Suprapubic skin (tissue), 4 donors: Measurements from ENCODE around the gene RNASET2. TPM values are rescaled to one million over a fixed set of nuclear protein-coding genes. Genes with fewer than 3 reads are reported as not detected.

Experiments
- DNase-seq, 2 donors: peaks; one replicate each; pipeline ENCODE4 v3.0.0-alpha.2; 2019; ENCODE audit warnings: low spot score in 2 of 2
- H3K27ac ChIP-seq: fragments of 200-600 bp; sonication (generic); one replicate; pipeline ENCODE4 v1.5.1; 2019
- H3K27me3 ChIP-seq: fragments of 200-600 bp; sonication (generic); one replicate; pipeline ENCODE4 v1.5.1; 2019
- H3K36me3 ChIP-seq: fragments of 200-600 bp; sonication (generic); one replicate; pipeline ENCODE4 v1.5.1; 2019
- H3K4me1 ChIP-seq: fragments of 200-600 bp; sonication (generic); one replicate; pipeline ENCODE4 v1.5.1; 2019
- H3K4me3 ChIP-seq: fragments of 200-600 bp; sonication (generic); one replicate; pipeline ENCODE4 v1.5.1; 2019; ENCODE audit warnings: mild to moderate bottlenecking
- H3K9me3 ChIP-seq: fragments of 200-600 bp; sonication (generic); one replicate; pipeline ENCODE4 v1.5.1; 2019
- CTCF ChIP-seq, 2 donors: fragments of 200-600 bp in 1 of 2; fragments of 450-650 bp in 1 of 2; sonication (generic) in 1 of 2; IDR thresholded peaks; one replicate each; pipeline ENCODE4 v1.5.1; 2016 to 2019; ENCODE audit warnings: antibody characterized with exemption in 2 of 2, mild to moderate bottlenecking in 1 of 2, moderate library complexity in 1 of 2
- EP300 ChIP-seq: sonication (generic); formaldehyde crosslinking; IDR thresholded peaks from one replicate; pipeline ENCODE4 v1.6.1; 2017; ENCODE audit warnings: antibody characterized with exemption
- POLR2A ChIP-seq, 2 donors: fragments of 450-650 bp; IDR thresholded peaks; one replicate each; pipeline ENCODE4 v1.6.1; 2017; ENCODE audit warnings: antibody characterized with exemption in 2 of 2, mild to moderate bottlenecking in 2 of 2, moderate library complexity in 2 of 2
- POLR2AphosphoS5 ChIP-seq, 3 donors: sonication (generic); formaldehyde crosslinking; IDR thresholded peaks; one replicate each; pipeline ENCODE4 v1.6.1; 2017; ENCODE audit warnings: antibody characterized with exemption in 3 of 3
- WGBS: methylation state at CpG from one replicate; pipeline ENCODE4 v1.1.5; 2018; 5-methylcytosine and 5-hydroxymethylcytosine counted together
- total RNA-seq, 4 donors: library from RNA; depleted of rRNA; stranded (reverse); fragments of >200 nt; gene quantifications; one replicate each; pipeline ENCODE4 v1.1.0, GENCODE V29; 2016

RNASET2 gene
- total RNA-seq, 4 donors from 2014 or later, result 36.3 to 62.5 (median 53.9) TPM

DNA sequence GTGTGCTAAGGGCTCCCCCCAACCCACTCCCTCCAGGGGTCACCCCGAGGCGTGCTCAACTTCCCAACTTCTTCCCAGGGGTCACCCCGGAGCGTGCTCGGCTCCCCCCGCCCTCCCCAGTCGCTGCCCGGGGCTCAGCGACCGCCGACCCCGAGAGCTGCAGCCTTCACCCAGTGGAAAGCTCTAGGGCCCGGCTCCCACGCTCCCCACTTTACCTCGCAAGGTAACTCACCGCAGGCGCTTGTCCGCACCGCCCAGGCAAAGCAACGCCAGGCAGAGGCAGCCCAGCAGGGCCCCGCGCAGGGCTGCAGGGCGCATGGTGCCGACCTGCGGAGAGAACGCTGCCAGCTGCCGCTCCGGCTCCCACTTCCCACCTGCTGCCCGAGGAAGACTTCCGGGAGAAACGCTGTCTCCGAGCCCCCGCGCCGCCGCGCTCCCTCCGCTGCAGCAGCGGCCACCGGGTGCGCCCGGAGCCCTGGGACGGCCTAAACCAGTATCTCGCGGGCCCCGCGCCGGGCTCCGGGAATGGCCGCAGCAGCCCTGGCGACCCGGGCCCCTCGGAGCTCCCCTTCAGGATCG lies 396 bp downstream of the RNASET2 start:
- no peak for TF ChIP-seq POLR2AphosphoS5 (IDR thresholded peaks at IDR 0.05)
- TF ChIP-seq POLR2A (IDR thresholded peaks at IDR 0.05), result no peak
- Histone ChIP-seq H3K27me3 (no peaks in the 10 kb centered on the region), H3K36me3 (no peaks in the 10 kb centered on the region), H3K4me1 (peaks cover 30% of the 10 kb centered on the region), H3K4me3 (peak overlapping the region; percentile 94), H3K27ac (peak overlapping the region; percentile 90), H3K9me3 (no peaks in the 10 kb centered on the region)
- no peak for DNase-seq
- WGBS, result 0% methylated on average over 24 of the region's 54 CpGs

DNA sequence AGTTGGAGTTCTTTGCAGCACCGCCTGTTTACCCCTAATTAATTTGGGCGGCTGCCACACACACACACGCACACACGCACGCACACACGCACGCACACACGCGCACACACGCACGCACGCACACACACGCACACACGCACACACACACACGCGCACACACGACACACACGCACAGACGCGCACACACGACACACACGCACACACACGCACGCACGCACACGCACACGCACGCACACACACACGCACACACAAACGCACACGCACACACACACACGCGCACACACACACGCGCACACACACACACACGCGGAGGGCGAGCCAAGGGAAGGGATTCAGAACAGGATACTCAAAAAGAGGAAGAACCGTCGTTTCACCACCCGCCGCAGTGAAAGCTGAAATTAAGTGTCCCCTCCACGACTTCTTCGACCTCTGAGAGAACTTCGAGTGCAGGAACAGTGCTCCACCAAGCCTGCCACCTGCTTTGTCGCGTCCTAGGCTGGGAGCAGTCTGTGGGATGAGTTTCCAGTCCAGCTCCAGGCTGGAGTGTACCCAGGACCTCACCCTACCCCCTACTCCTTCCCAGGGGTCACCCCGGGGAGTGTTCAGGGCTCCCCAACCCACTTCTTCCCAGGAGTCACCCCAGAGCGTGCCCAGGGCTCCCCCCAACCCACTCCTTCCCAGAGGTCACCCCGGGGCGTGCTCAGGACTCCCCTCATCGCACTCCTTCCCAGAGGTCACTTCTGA lies 1.1 kb downstream of the RNASET2 start:
- 33% methylated on average over 26 of the region's 52 CpGs for WGBS
- H3K27me3 ChIP-seq, result no peaks in the 10 kb centered on the region
- TF ChIP-seq CTCF (IDR thresholded peaks at IDR 0.05) (no peak), EP300 (no peak)
- peak in 1 of 2 donors; percentile 75 for DNase-seq
- H3K4me1 ChIP-seq, result peaks cover 36% of the 10 kb centered on the region
- H3K4me3 ChIP-seq, result peak overlapping the region; percentile 94
- no peaks in the 10 kb centered on the region for H3K36me3 ChIP-seq
- peak overlapping the region; percentile 90 for H3K27ac ChIP-seq
- H3K9me3 ChIP-seq, result no peaks in the 10 kb centered on the region

GRCh38 chr6:166954118-166954713 lies 2.1 kb downstream of the RNASET2 start:
- H3K27ac ChIP-seq, result no peak overlapping the region
- no peaks in the 10 kb centered on the region for H3K36me3 ChIP-seq
- H3K27me3 ChIP-seq, result no peaks in the 10 kb centered on the region
- no peak for TF ChIP-seq CTCF (IDR thresholded peaks at IDR 0.05)
- no peak for TF ChIP-seq EP300
- TF ChIP-seq POLR2AphosphoS5 (IDR thresholded peaks at IDR 0.05), result no peak
- TF ChIP-seq POLR2A (IDR thresholded peaks at IDR 0.05), result no peak
- H3K4me3 ChIP-seq, result no peak overlapping the region
- no peaks in the 10 kb centered on the region for H3K9me3 ChIP-seq
- DNase-seq, result no peak
- 76% methylated on average over 6 of the region's 6 CpGs for WGBS
- H3K4me1 ChIP-seq, result peaks cover 44% of the 10 kb centered on the region

- no peak for DNase-seq
- H3K27me3 ChIP-seq, result no peaks in the 10 kb centered on the region
- peaks cover 41% of the 10 kb centered on the region for H3K4me1 ChIP-seq
- no peaks in the 10 kb centered on the region for H3K36me3 ChIP-seq
- no peak overlapping the region for H3K27ac ChIP-seq
- TF ChIP-seq CTCF (IDR thresholded peaks at IDR 0.05) (no peak), EP300 (no peak), POLR2A (IDR thresholded peaks at IDR 0.05) (no peak), POLR2AphosphoS5 (IDR thresholded peaks at IDR 0.05) (no peak)
- WGBS, result 68% methylated on average over 17 of the region's 17 CpGs
- H3K9me3 ChIP-seq, result no peaks in the 10 kb centered on the region
- H3K4me3 ChIP-seq, result no peak overlapping the region
Measured at GRCh38 chr6:166952567-166953486, 3.5 kb downstream of the RNASET2 start.

DNA sequence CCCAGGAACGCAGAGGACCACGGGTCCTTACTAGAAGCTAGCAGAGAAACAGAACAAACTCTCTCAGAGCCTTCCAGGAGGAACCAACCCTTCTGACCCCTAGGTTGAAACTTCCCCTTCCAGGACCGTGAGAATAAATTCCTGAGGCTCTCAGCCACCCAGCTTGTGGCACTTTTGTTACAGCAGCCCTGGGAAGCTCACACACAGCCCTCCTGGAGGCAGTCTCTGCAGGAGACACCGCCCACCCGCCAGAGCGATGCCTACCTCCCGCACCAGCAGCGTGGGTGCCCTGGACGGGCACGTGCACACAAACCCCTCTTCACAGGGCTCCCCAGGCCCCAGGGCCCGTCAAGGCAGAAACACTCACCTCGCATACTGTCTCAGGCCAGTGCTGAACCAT lies 4.2 kb downstream of the RNASET2 start:
- WGBS, result 89% methylated on average over 12 of the region's 12 CpGs
- peaks cover 34% of the 10 kb centered on the region for H3K4me1 ChIP-seq
- no peak overlapping the region for H3K4me3 ChIP-seq
- H3K9me3 ChIP-seq, result no peaks in the 10 kb centered on the region
- no peaks in the 10 kb centered on the region for H3K27me3 ChIP-seq
- H3K27ac ChIP-seq, result no peak overlapping the region
- peaks cover 4% of the 10 kb centered on the region for H3K36me3 ChIP-seq
- no peak for DNase-seq
- TF ChIP-seq EP300, result no peak
- no peak for TF ChIP-seq POLR2AphosphoS5 (IDR thresholded peaks at IDR 0.05)
- no peak for TF ChIP-seq CTCF (IDR thresholded peaks at IDR 0.05)
- TF ChIP-seq POLR2A (IDR thresholded peaks at IDR 0.05), result no peak
